GM12878 (cell line): ENCODE data around the gene IPMK. TPM values are rescaled to one million over a fixed set of nuclear protein-coding genes. Genes with fewer than 3 reads are reported as not detected.

Experiments used
- ATAC-seq: fragments of 200-7000 bp; cut with Tn5 transposase; 3 replicates; pipeline ENCODE4 v1.9.1; 2020; ENCODE audit warnings: mild to moderate bottlenecking, moderate library complexity
- BruUV-seq: library from RNA; stranded (reverse); fragments of 400-500 nt; replicated peaks from 2 replicates; lab custom pipeline; 2021; lab: Mats Ljungman, UMichigan
- CTCF ChIA-PET: fragments of 300-600 bp; sonication (Branson Sonifier 250); formaldehyde crosslinking; extraction: SDS; loops from one replicate; lab custom pipeline; 2021; ENCODE audit warnings: inconsistent platforms; lab: Yijun Ruan, JAX
- POLR2A ChIA-PET: fragments of 350-600 bp; formaldehyde crosslinking; extraction: SDS; loops from one replicate; lab custom pipeline; 2021; ENCODE audit warnings: inconsistent platforms; lab: Charles Lee
- RAD21 ChIA-PET: fragments of 300-600 bp; sonication (Branson Sonifier 250); formaldehyde crosslinking; loops from one replicate; lab custom pipeline; 2023; ENCODE audit warnings: antibody characterized with exemption; ENCODE audit not compliant: unreplicated experiment; lab: Charles Lee
- SMC1A ChIA-PET: fragments of 300-600 bp; sonication (Branson Sonifier 250); formaldehyde crosslinking; loops from one replicate; lab custom pipeline; 2023; ENCODE audit not compliant: unreplicated experiment, uncharacterized antibody; lab: Charles Lee
- DNase-seq: peaks from one replicate; pipeline ENCODE4 v3.0.0-alpha.2; 2011; ENCODE audit warnings: low read depth, low spot score
- FAIRE-seq: peaks from 3 replicates; lab custom pipeline; 2011; peaks lifted over from hg19 to GRCh38; lab: Jason Lieb, UNC
- H2AFZ ChIP-seq: 2 replicates; pipeline ENCODE4 v1.6.0; 2011; ENCODE audit warnings: low read depth, low read length, control low read depth; ENCODE audit not compliant: control insufficient read depth
- H3K27ac ChIP-seq: 2 replicates; pipeline ENCODE4 v1.5.1; 2011; ENCODE audit warnings: control low read depth; ENCODE audit not compliant: control insufficient read depth, insufficient read depth
- H3K27me3 ChIP-seq, 2 experiments: replicated peaks in 1 of 2; 2 replicates each; pipeline versions ENCODE4 v1.6.0 to v1.6.1; 2011; ENCODE audit warnings: low read length in 1 of 2; ENCODE audit not compliant: control insufficient read depth in 2 of 2, insufficient read depth in 2 of 2
- H3K36me3 ChIP-seq, 2 experiments: 2 replicates each; pipeline ENCODE4 v1.5.1; 2011; ENCODE audit warnings: low read length in 1 of 2; ENCODE audit not compliant: control insufficient read depth in 2 of 2, insufficient read depth in 2 of 2
- H3K4me1 ChIP-seq: 2 replicates; pipeline ENCODE4 v1.6.1; 2011; ENCODE audit warnings: mild to moderate bottlenecking, low read length, moderate library complexity, mixed read lengths; ENCODE audit not compliant: control insufficient read depth, insufficient read depth
- H3K4me2 ChIP-seq: 2 replicates; pipeline ENCODE4 v1.6.0; 2011; ENCODE audit warnings: control low read depth; ENCODE audit not compliant: control insufficient read depth, insufficient read depth
- H3K4me3 ChIP-seq: fragments of 200-600 bp; sonication (generic); 2 replicates; pipeline ENCODE4 v1.5.1; 2016
- H3K79me2 ChIP-seq: 2 replicates; pipeline ENCODE4 v1.6.0; 2011; ENCODE audit warnings: low read length; ENCODE audit not compliant: control insufficient read depth, insufficient read depth
- H3K9ac ChIP-seq: 2 replicates; pipeline ENCODE4 v1.8.0; 2011; ENCODE audit warnings: low read length, control low read depth, mixed read lengths; ENCODE audit not compliant: control insufficient read depth, insufficient read depth
- H3K9me3 ChIP-seq: replicated peaks from 3 replicates; pipeline ENCODE4 v1.5.1; 2011; ENCODE audit warnings: mild to moderate bottlenecking, low read length; ENCODE audit not compliant: control insufficient read depth, insufficient read depth
- H4K20me1 ChIP-seq: 2 replicates; pipeline ENCODE4 v1.6.0; 2011; ENCODE audit not compliant: control insufficient read depth, insufficient read depth
- CTCF ChIP-seq, 3 experiments: IDR thresholded peaks in 2 of 3; conservative IDR thresholded peaks in 1 of 3; 2 replicates each; pipeline ENCODE4 v1.5.1; 2011; ENCODE audit warnings: low read depth in 3 of 3, low read length in 3 of 3, mild to moderate bottlenecking in 3 of 3, control low read depth in 2 of 3, moderate library complexity in 2 of 3, inconsistent platforms in 1 of 3, mixed read lengths in 1 of 3; ENCODE audit not compliant: control insufficient read depth in 2 of 3, insufficient read depth in 1 of 3; ENCODE audit errors: extremely low read depth in 1 of 3
- HDAC6 ChIP-seq: fragments of 200-600 bp; sonication (generic); IDR thresholded peaks from one replicate; pipeline ENCODE4 v1.8.0; 2017; ENCODE audit warnings: antibody characterized with exemption; ENCODE audit not compliant: unreplicated experiment
- HDGF ChIP-seq: fragments of 450-650 bp; IDR thresholded peaks from 2 replicates; pipeline ENCODE4 v1.6.1; 2016; ENCODE audit warnings: antibody characterized with exemption
- MEF2A ChIP-seq: IDR thresholded peaks from 2 replicates; pipeline ENCODE4 v1.6.1; 2011; ENCODE audit warnings: low read depth, mild to moderate bottlenecking, low read length, moderate library complexity; ENCODE audit not compliant: insufficient read depth
- POLR2AphosphoS5 ChIP-seq: IDR thresholded peaks from 2 replicates; pipeline ENCODE4 v1.6.1; 2011; ENCODE audit warnings: mild to moderate bottlenecking, low read length, inconsistent platforms
- SPI1 ChIP-seq: IDR thresholded peaks from 2 replicates; pipeline ENCODE4 v1.6.1; 2011; ENCODE audit warnings: low read depth, mild to moderate bottlenecking, low read length, moderate library complexity, borderline replicate concordance; ENCODE audit not compliant: insufficient read depth
- SREBF1 ChIP-seq: IDR thresholded peaks from 2 replicates; pipeline ENCODE4 v1.6.1; 2012; ENCODE audit warnings: mild to moderate bottlenecking, low read length
- TCF3 ChIP-seq: IDR thresholded peaks from 2 replicates; pipeline ENCODE4 v1.6.1; 2012; ENCODE audit warnings: low read depth, mild to moderate bottlenecking, low read length, borderline replicate concordance; ENCODE audit not compliant: insufficient read depth
- ZBTB33 ChIP-seq: fragments of 450-650 bp; IDR thresholded peaks from 2 replicates; pipeline ENCODE4 v1.6.1; 2017; ENCODE audit warnings: mild to moderate bottlenecking
- ZNF622 ChIP-seq: fragments of 450-650 bp; IDR thresholded peaks from 2 replicates; pipeline ENCODE4 v1.6.1; 2017; ENCODE audit warnings: mild to moderate bottlenecking, inconsistent platforms
- WGBS: methylation state at CpG from one replicate; pipeline ENCODE4 v1.1.6; 2016; ENCODE audit warnings: low lambda C conversion rate; ENCODE audit not compliant: insufficient replicate concordance, insufficient coverage; ENCODE audit errors: missing lambda C conversion rate; 5-methylcytosine and 5-hydroxymethylcytosine counted together
- in situ Hi-C: fragments of 300-500 bp; cut with MboI; formaldehyde crosslinking; loops from 9 replicates; pipeline ENCODE4 v1.14.3; 2018; ENCODE audit warnings: mixed read lengths
- intact Hi-C: fragments of 100-400 bp; cut with micrococcal nuclease; formaldehyde crosslinking; loops from one replicate; pipeline ENCODE4 v1.14.2; 2022; ENCODE audit not compliant: unreplicated experiment
- polyA plus RNA-seq, 11 experiments: library from polyadenylated mRNA; depleted of rRNA in 4 of 11; unstranded in 6 of 11; stranded (reverse) in 5 of 11; fragments of >200 nt; fragmentation: Nextera tagmentation in 4 of 11; fragmentation: Illumina TruSeq in 1 of 11; extraction: Ambion mirVana in 4 of 11; extraction: Trizol in 1 of 11; gene quantifications; 1 replicate in 1 of 11; 2 replicates in 10 of 11; pipeline versions ENCODE4 v1.2.1 to v1.2.3, GENCODE V29; 2011 to 2016; ENCODE audit warnings: inconsistent platforms in 2 of 11, missing spikeins in 2 of 11, low read depth in 1 of 11
- total RNA-seq, 4 experiments: library from RNA; depleted of rRNA in 3 of 4; stranded (reverse); fragments of >200 nt in 3 of 4; fragmentation: Illumina TruSeq in 1 of 4; extraction: Trizol in 1 of 4; gene quantifications; 2 replicates each; pipeline versions ENCODE4 v1.2.1 to v1.2.3, GENCODE V29; 2013 to 2021
- TF ChIP-seq, protein P1 (sequence below): fragments of 450-650 bp; IDR thresholded peaks from 2 replicates; pipeline ENCODE4 v1.6.1; 2018; ENCODE audit warnings: mild to moderate bottlenecking, low read depth, moderate library complexity; ENCODE audit not compliant: partially characterized antibody

Gene IPMK
- total and polyA plus RNA-seq, 10 of the 15 experiments (the other 5 are each of a cell fraction or from before 2014, with no cell fraction given), result 0.84 to 7.5 (median 3.6) TPM

DNA sequence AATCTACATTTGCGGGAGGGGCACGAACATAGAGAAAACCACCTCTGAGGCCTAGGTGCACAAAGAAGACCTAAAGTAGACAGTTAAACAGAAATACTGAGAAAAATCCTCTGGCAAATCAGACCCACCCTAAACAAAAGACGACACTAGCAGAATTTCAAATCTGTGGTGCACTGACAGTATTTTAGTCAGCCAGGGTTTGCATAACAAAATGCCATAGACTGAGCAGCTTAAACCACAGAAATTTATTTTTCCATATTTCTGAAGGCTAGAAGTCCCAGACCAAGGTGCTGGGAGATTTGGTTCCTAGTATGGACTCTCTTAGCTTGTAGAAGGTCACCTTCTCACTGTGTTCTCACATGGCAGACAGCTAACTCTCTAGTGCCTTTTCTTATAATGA, 26.3 kb downstream of the IPMK start (continued):
- TF ChIP-seq ZNF622, result no peak
- TF ChIP-seq, protein P1, sequence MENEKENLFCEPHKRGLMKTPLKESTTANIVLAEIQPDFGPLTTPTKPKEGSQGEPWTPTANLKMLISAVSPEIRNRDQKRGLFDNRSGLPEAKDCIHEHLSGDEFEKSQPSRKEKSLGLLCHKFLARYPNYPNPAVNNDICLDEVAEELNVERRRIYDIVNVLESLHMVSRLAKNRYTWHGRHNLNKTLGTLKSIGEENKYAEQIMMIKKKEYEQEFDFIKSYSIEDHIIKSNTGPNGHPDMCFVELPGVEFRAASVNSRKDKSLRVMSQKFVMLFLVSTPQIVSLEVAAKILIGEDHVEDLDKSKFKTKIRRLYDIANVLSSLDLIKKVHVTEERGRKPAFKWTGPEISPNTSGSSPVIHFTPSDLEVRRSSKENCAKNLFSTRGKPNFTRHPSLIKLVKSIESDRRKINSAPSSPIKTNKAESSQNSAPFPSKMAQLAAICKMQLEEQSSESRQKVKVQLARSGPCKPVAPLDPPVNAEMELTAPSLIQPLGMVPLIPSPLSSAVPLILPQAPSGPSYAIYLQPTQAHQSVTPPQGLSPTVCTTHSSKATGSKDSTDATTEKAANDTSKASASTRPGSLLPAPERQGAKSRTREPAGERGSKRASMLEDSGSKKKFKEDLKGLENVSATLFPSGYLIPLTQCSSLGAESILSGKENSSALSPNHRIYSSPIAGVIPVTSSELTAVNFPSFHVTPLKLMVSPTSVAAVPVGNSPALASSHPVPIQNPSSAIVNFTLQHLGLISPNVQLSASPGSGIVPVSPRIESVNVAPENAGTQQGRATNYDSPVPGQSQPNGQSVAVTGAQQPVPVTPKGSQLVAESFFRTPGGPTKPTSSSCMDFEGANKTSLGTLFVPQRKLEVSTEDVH, result no peak
- no peak for TF ChIP-seq POLR2AphosphoS5
- no peak for TF ChIP-seq CTCF (IDR thresholded peaks at IDR 0.05 in 2 of 3, conservative IDR thresholded peaks at IDR 0.05 in 1 of 3; ENCODE audit: control insufficient read depth in 2 of 3, extremely low read depth in 1 of 3, insufficient read depth in 1 of 3, low read depth in 3 of 3, low read length in 3 of 3)
- no peak for TF ChIP-seq MEF2A

GRCh38 chr10:58240531-58240930, 27.2 kb downstream of the IPMK start:
- H3K27me3 ChIP-seq, result no peaks in the 10 kb centered on the region
- 84% methylated on average over 4 of the region's 4 CpGs for WGBS
- intact Hi-C loops, result no loop called here
- H3K4me3 ChIP-seq, result no peak overlapping the region
- no peak for TF ChIP-seq SPI1
- no peak for TF ChIP-seq HDAC6
- no peak for TF ChIP-seq CTCF (IDR thresholded peaks at IDR 0.05 in 2 of 3, conservative IDR thresholded peaks at IDR 0.05 in 1 of 3; ENCODE audit: control insufficient read depth in 2 of 3, extremely low read depth in 1 of 3, insufficient read depth in 1 of 3, low read depth in 3 of 3, low read length in 3 of 3)
- no peak for TF ChIP-seq ZBTB33
- no peak for TF ChIP-seq HDGF
- no peak for TF ChIP-seq SREBF1
- TF ChIP-seq TCF3, result no peak
- RAD21 ChIA-PET, result no interaction called here
- no peak overlapping the region for H3K27ac ChIP-seq
- FAIRE-seq (no peak), DNase-seq (no peak), ATAC-seq (no peak)
- H3K4me2 ChIP-seq, result no peak overlapping the region
- no peak overlapping the region for H2AFZ ChIP-seq
- peaks cover 10% of the 10 kb centered on the region for H3K79me2 ChIP-seq
- peaks cover 2% of the 10 kb centered on the region; the same call in 2 of the 3 replicates for H3K9me3 ChIP-seq
- peaks cover 1 to 7% of the 10 kb centered on the region in 2 experiments for H3K36me3 ChIP-seq
- no peaks in the 10 kb centered on the region for H3K4me1 ChIP-seq
- no peaks in the 10 kb centered on the region for H4K20me1 ChIP-seq
- SMC1A ChIA-PET, result interaction anchor here (0.7 to 1.4 kb wide), 3 partner anchors 26 to 1568 kb away, joined by 3 to 4 read pairs (median 3); no protein-coding TSS in a partner anchor
- no peak overlapping the region for H3K9ac ChIP-seq
- POLR2A ChIA-PET, result interaction anchor here (1.1 kb wide), 1 partner anchor 29 kb away, joined by 6 read pairs; the partner anchor contains the start of gene CISD1
- CTCF ChIA-PET, result interaction anchor here (0.6 kb wide), 1 partner anchor 63 kb away, joined by 3 read pairs; no protein-coding TSS in a partner anchor
- in situ Hi-C loops, result no loop called here
- BruUV-seq, result no TSS peak
